RPMI8226 (cell line): ENCODE measurements around the gene TMC1.
A peak's percentile ranks its signal among the peaks of the same experiment; 100 is the strongest.

Experiments
- DNase-seq: peaks from one replicate; pipeline ENCODE4 v3.0.0-alpha.2; 2015

The TMC1 gene

DNA sequence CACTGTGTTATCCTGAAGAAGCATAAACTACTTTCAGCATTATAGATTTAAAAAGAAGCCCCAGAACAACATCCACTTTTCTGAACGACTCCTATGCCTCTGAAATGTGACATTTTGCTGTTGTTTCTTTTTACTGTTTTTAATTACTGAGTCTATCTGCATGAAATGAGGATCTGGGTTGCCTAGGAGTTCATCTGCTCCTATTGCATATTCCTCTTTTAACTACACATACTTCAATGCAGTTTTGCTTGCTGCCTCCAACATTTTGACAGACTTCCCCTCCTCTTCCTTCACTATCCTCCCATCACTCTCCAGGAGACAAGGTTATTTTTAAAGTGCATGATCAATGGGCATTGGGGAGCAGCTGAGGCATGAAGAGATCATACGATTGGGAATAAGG is 164.5 kb downstream of the TMC1 start:
- DNase-seq = no peak

DNA sequence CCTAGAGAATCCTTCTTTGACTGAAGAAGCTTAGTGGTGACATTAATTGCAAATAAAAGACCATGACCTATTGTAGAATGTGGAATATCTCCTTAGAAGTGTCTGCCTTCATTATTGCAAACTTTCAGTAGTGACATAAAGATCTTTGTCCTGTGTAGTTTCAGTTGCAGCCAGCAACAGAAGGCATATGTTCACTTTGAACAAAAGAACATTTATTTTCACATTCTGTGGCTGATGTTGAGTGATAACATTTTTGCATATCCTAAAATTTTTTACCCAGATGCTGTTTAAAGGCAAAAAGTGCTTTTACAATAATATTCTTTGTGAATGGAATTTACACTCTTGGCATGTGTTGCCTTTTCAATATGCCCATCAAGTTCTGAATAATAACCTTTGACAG is 165.9 kb downstream of the TMC1 start:
- no peak for DNase-seq

DNA sequence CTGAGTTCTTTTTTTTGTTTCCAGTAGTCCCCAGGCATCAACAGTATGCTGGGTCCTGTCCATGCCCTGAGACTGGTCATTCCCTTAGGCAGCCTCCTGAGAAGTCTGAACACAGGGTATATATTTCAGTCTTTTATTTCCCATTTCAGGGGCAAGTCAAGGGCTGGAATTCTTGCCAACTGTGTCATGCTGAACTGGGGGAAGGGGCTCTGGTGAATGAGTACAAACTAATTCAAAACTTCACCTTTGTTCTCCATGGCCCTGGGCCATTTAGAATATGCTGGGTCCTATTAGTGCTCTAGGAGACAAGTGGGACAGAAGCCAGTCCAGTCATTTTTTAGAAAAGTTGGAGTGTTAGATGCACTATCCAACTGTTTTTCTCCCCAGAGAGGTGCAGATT is 170.3 kb downstream of the TMC1 start:
- DNase-seq = no peak

DNA sequence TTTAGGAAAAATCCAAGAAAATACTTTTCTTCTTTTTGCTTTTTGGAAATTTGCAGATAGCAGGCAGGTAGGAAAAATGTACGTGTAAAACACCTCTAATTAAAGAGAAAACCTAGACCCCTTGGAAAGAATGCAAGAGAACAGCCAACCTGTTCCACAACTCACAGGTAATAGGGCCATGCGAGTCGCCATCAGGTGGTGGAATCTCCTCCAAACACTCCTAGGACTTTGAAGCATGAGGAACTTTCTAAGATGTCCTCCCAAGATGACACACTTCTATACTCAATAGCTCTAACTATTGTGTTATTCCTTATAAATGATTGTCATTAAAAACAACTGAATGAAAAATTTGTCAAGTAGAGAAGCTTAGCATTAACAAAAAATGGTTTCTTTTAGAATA is 174.0 kb downstream of the TMC1 start:
- no peak for DNase-seq

DNA sequence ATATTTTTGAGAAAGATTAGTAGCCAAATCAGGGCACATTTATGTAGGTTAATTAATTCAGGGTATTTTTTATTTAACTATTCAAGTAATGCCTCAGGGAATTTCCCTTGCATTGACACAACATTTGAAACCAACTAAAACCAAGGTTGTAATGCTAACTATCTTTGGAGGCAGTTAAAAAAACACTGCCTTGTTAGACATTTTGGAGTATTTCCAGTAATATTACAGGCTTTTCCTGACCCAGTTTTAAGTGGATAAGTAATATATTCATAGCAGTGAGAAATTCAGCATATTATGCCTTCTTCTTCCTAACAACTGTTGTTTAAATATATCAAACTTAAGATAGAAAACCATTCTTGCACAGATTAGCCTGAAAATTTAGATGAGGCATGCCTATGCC is 175.1 kb downstream of the TMC1 start:
- no peak for DNase-seq

DNA sequence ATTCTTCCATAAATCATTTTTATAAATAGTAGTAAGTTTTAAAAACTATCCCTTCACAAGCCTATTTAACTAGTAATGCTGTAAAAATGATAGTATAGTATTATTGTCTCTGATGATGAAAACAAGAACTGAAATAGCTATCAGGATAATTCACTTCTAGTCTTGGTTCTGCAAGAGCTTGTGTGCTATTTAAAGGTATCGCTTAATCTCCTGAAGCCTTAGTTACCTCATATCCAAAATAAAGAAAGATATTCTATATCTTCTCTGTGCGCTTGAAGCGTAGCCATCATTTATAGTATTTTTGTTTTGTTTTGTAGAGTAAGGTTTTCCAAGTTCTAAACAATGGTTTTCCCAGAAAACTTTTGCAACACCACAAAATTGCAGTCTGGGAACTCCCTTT is 180.1 kb downstream of the TMC1 start:
- no peak for DNase-seq

DNA sequence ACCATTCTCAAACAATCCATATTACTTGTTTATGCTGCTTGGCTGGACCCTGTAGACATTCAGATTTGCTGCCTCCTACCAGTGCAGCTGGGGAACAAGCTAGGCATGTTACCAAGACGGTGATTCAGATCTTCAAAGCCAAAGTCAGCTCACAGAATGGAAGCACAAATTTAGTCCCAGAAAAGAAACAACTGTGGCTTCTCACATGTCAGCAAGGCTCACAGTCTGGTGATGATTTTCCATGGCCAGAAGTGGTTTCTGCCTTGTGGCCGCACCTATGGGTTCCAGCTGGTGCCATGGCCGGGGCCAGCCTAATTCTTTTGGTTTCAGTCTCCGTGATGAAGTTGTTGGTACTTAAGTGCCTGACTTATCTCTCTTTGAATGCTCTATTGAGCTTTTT is 182.2 kb downstream of the TMC1 start:
- no peak for DNase-seq

DNA sequence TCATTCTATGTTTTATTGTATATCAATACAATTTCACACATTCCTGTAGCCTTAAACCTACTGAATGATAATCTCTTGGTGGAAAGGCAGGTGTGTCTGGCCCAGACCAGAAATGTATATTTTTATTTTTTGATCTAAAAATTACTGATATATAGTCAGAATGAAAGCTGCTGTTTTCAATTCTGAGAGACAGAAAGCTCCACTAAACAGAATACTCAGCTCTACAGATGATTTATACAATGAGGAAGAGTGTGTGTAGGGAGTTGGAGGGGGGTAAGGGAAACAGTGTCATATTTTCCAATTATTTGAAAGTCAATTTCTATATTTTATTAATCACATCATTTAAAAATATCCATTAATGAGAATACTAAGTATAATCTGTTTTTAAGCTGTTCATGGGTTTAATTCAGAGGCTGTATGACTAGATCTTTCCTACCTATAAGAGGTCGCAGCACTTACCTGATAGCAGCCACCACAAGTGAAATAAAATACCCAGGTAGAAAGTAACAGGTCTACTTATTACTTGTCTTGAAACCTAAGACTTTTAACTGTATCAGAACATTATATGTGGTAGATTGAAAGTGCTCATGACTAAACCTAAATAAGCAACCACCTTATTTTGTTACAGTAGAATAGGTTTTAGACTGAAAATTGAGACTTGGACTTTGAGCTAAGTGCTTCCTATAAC is 183.4 kb downstream of the TMC1 start:
- no peak for DNase-seq

DNA sequence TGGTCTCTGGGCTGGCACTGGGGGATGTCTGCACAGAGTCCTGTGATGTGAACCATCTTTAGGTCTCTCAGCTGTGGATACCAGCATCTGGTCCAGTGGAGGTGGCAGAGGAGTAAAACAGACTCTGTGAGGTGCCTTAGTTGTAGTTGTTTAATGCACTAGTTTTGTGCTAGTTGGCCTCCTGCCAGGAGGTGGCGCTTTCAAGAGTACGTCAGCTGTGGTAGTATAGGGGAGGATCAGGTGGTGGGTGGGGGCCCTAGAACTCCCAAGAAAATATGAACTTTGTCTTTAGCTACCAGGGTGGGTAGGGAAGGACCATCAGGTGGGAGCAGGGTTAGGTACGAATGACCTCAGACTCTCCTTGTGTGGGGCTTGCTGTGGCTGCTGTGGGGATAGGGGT is 197.1 kb downstream of the TMC1 start:
- DNase-seq = peak; percentile 3

DNA sequence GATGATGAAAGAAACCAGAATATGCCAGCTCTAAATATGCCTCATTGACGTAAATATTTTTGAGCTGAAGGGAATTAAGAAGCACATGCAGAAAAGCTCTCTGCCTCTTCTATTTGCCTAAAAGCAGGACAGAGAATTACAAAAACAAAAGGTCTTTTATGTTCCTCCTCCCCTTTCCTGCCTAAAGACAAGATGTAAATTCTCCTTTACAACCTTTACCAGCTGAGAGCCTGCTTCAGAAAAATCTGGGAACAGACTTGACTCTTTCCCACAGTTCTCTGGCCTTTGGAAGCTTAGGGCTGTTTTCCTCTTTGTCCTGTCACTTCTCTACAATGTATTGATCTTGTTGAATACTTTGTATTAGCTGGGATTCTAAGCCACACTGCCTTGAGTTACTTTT is 199.7 kb downstream of the TMC1 start:
- no peak for DNase-seq

DNA sequence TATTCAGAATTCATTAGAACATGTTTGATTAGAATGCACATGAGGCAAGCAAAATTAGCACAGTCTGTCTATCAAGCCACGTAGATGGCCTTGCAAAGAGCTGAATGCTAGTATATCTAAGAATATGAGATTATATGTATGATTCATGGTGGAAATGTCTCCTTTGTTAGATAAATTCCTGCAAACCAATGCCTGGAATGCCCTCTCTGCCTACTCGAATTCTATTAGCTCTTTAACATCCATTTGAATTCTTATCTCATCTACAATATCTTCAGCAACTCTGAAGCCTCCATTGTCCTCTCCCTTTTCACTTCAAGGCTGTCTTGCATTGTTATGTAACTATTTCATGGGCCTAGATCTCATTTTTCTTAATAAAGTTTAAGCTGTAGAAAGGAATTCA is 205.5 kb downstream of the TMC1 start:
- DNase-seq = no peak

DNA sequence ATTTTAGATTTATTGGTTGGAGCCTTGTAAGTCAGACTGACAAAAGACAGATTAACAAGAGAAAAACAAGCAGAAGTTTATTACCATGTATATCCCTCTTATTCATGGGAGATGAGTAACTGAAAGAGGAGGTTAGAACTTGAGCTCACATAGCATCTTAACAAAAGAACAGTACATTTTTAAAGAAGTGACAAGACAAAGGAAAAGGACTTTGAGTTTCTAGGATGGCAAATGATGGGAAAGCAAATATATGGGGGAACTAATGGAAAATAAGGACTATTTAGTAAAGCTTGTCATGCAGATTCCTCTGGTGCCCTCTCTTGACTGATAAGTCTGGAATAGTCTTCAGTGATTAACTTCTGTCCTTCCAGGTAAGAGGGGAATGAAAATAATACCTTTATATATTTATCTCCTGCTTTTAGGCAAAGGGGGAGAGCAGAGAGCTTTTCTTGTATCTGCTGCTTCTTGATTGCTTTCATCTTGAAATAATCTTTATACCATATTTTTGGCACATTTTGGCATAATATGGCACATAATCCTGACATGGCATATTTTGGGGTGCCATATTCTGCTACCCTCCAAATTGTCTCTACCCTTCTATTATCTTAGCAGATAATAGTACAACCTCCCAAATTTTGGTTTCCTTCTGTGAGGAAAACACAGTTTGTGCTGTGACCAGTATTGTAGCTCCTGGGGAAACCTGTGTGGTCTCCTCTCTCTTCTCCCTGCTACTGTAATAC is 206.8 kb downstream of the TMC1 start:
- DNase-seq = no peak

DNA sequence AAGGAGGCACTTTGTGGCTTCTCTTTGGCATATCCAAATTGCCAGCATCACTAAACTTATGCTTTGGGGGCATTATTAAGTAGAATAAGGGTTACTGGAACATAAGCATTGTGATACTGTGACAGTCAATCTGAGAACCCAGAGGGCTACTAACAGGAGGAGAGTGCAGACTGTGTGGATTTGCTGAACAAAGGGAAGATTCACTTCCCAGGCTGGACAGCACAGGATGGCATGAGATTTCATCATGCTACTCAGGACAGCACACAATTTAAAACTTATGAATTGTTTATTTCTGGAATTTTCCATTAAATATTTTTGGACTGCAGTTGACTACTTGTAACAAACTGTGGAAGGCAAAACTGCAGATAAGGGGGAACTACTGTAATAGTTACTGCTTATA is 212.5 kb downstream of the TMC1 start:
- no peak for DNase-seq

DNA sequence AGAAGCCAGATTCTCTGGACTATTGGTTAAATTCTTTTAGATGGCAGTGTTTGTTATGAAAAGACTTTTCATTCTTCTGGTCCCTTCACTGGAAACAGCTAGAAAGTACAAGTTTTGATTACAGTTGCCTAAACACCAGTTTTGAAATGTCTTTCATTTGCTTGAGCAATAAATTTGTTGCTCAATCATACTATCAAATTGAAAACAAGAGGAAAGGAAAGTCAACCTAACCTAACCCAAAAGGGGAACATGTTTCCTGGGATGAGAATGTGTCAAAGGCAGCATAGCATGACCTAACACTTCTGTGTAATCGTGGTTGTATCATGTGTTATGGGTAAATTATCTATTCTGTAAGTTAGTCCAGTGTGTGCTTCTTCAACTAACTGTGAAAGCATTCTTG is 213.2 kb downstream of the TMC1 start:
- no peak for DNase-seq

DNA sequence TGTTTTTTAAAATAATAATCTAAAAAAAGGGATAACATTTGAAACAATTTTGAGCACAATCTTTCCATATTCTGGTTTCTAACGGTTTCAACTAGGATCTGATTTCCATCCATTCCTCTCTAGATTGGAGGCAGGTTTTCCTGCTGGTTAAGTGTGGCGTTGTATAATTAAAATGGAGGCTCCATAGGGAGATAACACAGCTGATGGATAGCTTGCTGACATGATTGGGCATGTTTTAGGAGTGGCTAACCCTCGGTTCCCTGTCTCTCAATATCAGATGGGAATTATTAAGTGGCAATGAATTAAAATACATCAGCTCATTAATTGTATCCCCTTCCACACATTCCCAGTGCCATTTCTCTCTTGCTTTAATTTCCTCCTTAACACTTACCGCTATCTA is 222.4 kb downstream of the TMC1 start:
- DNase-seq = no peak

DNA sequence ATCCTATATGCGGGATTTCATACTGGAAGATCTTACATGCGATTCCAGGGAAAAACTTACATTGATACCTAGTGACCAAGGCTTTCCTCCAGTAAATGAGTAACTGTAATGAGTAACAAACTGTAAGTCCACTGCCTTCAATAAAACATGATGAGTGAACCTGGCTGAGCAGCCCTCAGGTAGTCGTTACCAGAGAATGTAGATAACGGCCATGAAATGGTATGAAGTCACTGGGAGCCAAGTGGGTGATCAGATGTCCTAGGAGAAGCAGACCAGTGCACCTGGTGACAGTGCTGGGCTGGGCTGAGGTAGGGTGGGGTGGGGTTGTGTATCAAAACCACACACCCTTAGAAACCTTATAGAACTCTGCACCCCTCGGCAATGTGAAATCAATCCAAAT is 227.9 kb downstream of the TMC1 start:
- DNase-seq = no peak

DNA sequence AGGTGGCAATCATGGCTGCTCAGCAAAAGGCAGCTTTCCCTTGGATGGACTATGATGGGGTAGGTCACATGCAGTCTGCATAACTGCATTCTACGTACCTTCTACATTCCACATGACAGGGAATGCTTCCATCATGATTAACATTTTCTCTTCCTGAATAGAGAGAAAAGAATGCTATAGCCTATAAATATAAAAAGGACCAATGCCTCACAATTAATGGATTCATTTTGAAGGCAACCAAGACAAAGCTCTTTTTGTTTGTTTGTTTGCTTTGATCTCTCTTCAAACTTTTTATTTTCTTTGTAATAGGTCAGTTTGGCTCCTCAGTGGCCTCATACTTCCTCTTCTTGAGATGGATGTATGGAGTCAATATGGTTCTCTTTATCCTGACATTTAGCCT is 230.1 kb downstream of the TMC1 start:
- no peak for DNase-seq

DNA sequence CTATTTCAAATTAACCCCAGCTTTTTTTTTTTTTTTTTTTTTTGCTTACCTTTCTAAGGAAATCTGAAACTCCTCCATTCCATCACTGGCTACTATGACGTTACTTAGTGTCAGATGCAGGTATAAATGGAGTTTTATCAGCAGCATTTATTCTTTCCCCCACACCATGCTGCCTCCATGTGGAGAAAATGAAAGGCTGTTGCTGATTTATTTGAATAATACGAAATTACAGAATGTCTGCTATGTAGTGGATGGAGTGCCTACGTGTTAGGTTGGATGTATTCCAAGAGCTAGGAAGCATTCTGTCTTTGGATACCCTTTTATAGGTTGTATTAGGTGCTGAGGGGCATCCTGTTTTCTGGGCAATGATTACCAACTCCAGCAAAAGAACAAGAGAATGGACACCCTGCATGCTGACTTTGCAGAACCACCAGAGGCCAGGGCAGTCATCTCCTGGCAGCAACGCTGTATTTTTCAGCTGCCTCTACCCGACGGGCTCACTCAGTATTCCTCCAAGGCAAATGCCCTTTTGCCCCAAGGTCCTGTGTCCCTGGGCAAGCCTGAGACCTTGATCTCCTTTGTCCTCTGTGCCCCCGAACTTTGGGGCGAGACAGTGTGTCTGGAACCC is 232.0 kb downstream of the TMC1 start:
- no peak for DNase-seq

DNA sequence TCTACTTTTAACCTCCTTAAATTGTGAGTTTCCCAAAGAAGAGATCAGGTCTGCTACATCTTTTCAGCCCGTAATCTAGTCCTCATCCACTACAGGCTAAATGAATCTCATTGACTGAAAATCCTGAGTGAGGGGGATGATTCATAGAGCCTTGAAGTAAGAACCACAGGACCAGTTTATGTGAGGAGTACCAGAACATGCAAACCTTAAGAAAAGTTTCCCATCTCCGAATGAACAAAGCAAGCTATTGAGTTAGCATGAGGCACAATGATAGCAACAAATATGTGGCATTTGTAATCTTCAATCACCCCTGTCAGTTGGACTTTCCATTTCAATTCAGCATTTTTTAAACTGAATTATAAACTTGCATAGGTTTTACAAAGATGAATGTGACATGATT is 234.4 kb downstream of the TMC1 start:
- no peak for DNase-seq

DNA sequence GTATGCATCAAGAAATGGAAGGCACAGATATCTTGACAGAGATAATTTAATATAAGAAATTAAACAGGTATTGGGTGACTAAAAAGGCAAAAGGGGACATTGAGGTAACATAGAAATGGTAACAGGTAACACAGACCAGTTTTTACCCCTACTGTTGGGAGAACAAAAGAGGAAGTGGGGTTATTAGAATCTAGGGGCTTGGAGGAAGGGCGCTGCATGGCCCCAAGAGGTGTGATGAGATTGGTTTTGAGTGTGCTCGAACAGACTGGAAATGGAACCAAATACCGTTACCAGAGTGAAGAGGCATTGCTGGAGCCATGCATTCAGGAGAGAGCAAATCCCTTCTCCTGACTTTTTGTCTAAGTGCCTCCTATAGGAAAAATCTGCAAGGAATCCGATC is 237.5 kb downstream of the TMC1 start:
- no peak for DNase-seq

DNA sequence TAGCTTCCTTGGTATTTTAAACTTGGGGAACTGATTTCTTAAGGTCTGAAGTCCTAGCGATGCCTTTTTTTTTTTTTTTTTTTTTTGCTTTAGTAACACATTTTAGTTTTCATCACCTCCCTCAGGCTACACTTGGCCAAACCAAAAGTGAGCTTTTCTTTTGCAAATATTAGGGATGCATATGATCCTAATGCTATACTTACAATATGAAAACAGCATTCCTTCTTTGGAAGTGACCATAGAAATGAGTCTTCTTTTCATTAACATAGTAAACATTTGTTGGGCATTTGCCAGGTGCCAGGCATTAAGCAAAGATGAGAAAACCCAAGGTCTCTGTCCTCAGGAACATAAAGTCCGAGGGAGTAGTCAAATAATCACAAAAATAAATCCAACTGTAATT is 241.6 kb downstream of the TMC1 start:
- no peak for DNase-seq

DNA sequence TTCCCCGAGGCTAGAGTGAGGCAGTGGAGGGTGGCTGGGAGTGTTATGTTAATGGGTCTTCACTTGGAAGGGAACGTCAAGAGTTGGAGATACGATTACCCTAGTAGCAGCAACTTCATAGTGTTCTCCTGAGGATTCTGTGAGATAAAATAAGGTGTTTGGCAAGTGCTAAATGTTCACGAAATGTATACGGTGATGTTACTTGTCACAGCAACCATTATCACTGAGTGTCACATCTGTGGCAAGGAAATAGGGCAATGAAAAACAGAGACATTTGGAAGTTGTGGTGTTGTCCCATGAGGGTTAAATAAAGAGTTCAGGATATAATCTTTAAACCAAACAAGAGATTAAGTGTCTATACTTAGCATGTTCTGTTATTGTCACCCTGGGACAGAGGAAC is 248.1 kb downstream of the TMC1 start:
- DNase-seq = no peak

DNA sequence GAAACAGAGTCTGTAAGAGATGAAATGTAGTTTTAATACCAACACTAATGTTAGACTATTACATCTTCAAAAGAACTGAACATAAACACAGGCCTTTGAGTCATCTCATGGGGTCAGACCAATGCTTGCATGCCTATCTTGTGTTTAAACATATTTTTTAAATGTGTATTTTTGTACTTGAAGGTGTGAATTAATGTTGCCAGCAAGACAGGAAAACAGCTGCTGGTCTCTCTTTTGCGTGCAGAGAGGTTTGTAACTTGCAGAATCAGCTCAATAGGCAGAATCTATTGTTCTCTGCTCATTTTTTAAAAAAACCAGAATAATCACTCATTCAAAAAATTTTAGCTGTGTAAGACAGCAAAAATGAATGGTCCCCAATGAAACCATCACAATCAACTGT is 251.3 kb downstream of the TMC1 start:
- DNase-seq = no peak

DNA sequence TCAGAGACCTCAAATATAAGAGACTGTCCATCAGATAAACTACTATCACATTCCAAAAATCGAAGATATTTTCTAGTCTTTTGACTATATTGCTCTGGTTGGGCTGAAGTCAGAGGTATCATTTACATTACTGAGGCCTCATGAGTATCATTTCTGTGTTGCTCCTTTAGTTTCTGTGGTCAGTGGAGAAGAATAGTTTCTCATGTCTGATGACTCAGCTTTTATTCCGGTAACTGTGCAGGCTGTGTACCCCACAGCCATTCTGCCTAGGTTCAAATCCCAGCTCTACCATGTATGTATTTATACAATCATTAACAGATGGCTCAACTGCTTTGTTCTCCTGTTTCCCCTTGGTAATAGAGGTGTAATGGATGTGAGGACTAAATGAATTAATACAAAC is 252.2 kb downstream of the TMC1 start:
- DNase-seq = no peak

DNA sequence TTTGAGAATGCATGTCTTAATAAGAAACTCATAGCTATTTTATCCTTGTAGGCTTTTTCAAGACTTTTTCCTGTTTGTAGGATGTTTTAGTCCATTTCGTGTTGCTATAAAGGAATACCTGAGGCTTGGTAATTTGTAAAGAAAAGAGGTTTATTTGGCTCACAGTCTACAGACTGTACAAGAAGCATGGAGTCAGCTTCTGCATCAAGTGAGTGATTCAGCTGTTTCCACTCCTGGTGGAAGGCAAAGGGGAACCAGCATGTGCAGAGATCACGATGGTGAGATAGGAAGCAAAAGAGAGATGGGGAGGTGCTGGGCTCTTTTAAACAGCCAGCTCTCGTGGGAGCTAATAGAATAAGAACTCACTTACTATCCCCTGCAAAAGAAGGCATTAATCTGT is 254.2 kb downstream of the TMC1 start:
- DNase-seq = no peak
